Measurements from ENCODE around the gene OCRL.

GRCh38 chrX:129622757-129623301 lies 82.8 kb downstream of the OCRL start:
- no peak for TF ChIP-seq POLR2A (IDR thresholded peaks at IDR 0.05)
- TF ChIP-seq CTCF (IDR thresholded peaks at IDR 0.05) = no peak

Measured in uterus (tissue), 2 donors.